ENCODE results near the gene SORBS1.
"Not testable (repeated sequence)": the region's sequence is repeated elsewhere in the genome, so short reads cannot be mapped to it uniquely, and the experiment has no call there.

The SORBS1 gene

GRCh38 chr10:95482501-95483233 is 78.5 kb downstream of the SORBS1 start:
- DNase-seq (ENCODE audit: low spot score), result no peak

GRCh38 chr10:95480901-95481491 is 80.2 kb downstream of the SORBS1 start:
- no peak for DNase-seq (ENCODE audit: low spot score)

GRCh38 chr10:95480102-95480900 is 80.9 kb downstream of the SORBS1 start:
- no peak for DNase-seq (ENCODE audit: low spot score)

- no peak for DNase-seq (ENCODE audit: low spot score)
Observed at GRCh38 chr10:95478935-95479334, 82.2 kb downstream of the SORBS1 start.

- DNase-seq (ENCODE audit: low spot score), result no peak
Observed at GRCh38 chr10:95478185-95478584, 83.0 kb downstream of the SORBS1 start.

- DNase-seq (ENCODE audit: low spot score), result no peak
Observed at GRCh38 chr10:95477175-95477520, 84.0 kb downstream of the SORBS1 start.

GRCh38 chr10:95476469-95477174 is 84.5 kb downstream of the SORBS1 start:
- DNase-seq (ENCODE audit: low spot score), result no peak

GRCh38 chr10:95475827-95476468 is 85.2 kb downstream of the SORBS1 start:
- no peak for DNase-seq (ENCODE audit: low spot score)

- no peak for DNase-seq (ENCODE audit: low spot score)
Observed at GRCh38 chr10:95475003-95475383, 86.2 kb downstream of the SORBS1 start.

- peak; percentile 13 for DNase-seq (ENCODE audit: low spot score)
Observed at GRCh38 chr10:95474228-95475002, 86.8 kb downstream of the SORBS1 start.

- no peak for DNase-seq (ENCODE audit: low spot score)
Observed at GRCh38 chr10:95472304-95473088, 88.7 kb downstream of the SORBS1 start.

- no peak for DNase-seq (ENCODE audit: low spot score)
Observed at GRCh38 chr10:95469676-95470075, 91.5 kb downstream of the SORBS1 start.

- no peak for DNase-seq (ENCODE audit: low spot score)
Observed at GRCh38 chr10:95469251-95469650, 91.9 kb downstream of the SORBS1 start.

- DNase-seq (ENCODE audit: low spot score), result not testable (repeated sequence)
Observed at GRCh38 chr10:95467642-95468041, 93.5 kb downstream of the SORBS1 start.

GRCh38 chr10:95467162-95467599 is 94.0 kb downstream of the SORBS1 start:
- peak; percentile 45 for DNase-seq (ENCODE audit: low spot score)

GRCh38 chr10:95466436-95466835 is 94.7 kb downstream of the SORBS1 start:
- no peak for DNase-seq (ENCODE audit: low spot score)

GRCh38 chr10:95464280-95464679 is 96.9 kb downstream of the SORBS1 start:
- DNase-seq (ENCODE audit: low spot score), result no peak

- no peak for DNase-seq (ENCODE audit: low spot score)
Observed at GRCh38 chr10:95462740-95463667, 98.2 kb downstream of the SORBS1 start.

GRCh38 chr10:95461611-95462010 is 99.6 kb downstream of the SORBS1 start:
- no peak for DNase-seq (ENCODE audit: low spot score)

Measured in COLO829 (cell line).